Activated CD8-positive, alpha-beta T cell treated with anti-CD3 and anti-CD28 coated beads for 36 hours (primary cell): ENCODE data around the gene BTG1. TPM values are rescaled to one million over a fixed set of nuclear protein-coding genes. Genes with fewer than 3 reads are reported as not detected.

ENCODE experiments used
- ATAC-seq: fragments of 200-7000 bp; cut with Tn5 transposase; one replicate; pipeline ENCODE4 v1.10.0; 2021; ENCODE audit warnings: mild to moderate bottlenecking, moderate library complexity
- CTCF ChIA-PET: fragments of 350-600 bp; sonication (Branson Sonifier 250); formaldehyde crosslinking; loops from one replicate; lab custom pipeline; 2021; ENCODE audit warnings: antibody characterized with exemption; lab: Charles Lee
- POLR2A ChIA-PET: fragments of 350-600 bp; sonication (Branson Sonifier 250); formaldehyde crosslinking; loops from one replicate; lab custom pipeline; 2021; ENCODE audit warnings: antibody characterized with exemption; lab: Charles Lee
- DNase-seq: peaks from one replicate; pipeline ENCODE4 v3.0.0-alpha.2; 2020
- H3K27ac Mint-ChIP-seq: one replicate; pipeline ENCODE4 v1.8.0; 2021; ENCODE audit warnings: mild to moderate bottlenecking, mixed read lengths
- H3K27me3 Mint-ChIP-seq: one replicate; pipeline ENCODE4 v1.8.0; 2021; ENCODE audit warnings: mixed read lengths
- H3K36me3 Mint-ChIP-seq: one replicate; pipeline ENCODE4 v1.8.0; 2021; ENCODE audit warnings: low read depth, mixed read lengths
- H3K4me1 Mint-ChIP-seq: one replicate; pipeline ENCODE4 v1.8.0; 2021; ENCODE audit warnings: low read depth, mixed read lengths
- H3K4me3 Mint-ChIP-seq: one replicate; pipeline ENCODE4 v1.8.0; 2021; ENCODE audit warnings: mild to moderate bottlenecking, moderate library complexity, mixed read lengths
- H3K9me3 Mint-ChIP-seq: one replicate; pipeline ENCODE4 v1.8.0; 2021; ENCODE audit warnings: mixed read lengths
- CTCF ChIP-seq: fragments of 200-600 bp; IDR thresholded peaks from one replicate; pipeline ENCODE4 v1.8.0; 2022; ENCODE audit warnings: antibody characterized with exemption, mild to moderate bottlenecking
- intact Hi-C: fragments of 100-400 bp; cut with micrococcal nuclease; formaldehyde crosslinking; loops from one replicate; pipeline ENCODE4 v1.10.0; 2022
- total RNA-seq, 2 experiments: library from RNA; stranded (reverse); gene quantifications; one replicate each; pipeline ENCODE4 v1.2.3, GENCODE V29; 2021

BTG1 gene
- total RNA-seq, 2 experiments from 2014 or later: 197 to 200 TPM

GRCh38 chr12:92178340-92178739 lies 32.7 kb upstream of the BTG1 start:
- Mint-ChIP-seq H3K9me3 (peaks cover 2% of the 10 kb centered on the region), H3K36me3 (no peaks in the 10 kb centered on the region), H3K4me3 (no peak overlapping the region), H3K27ac (no peak overlapping the region), H3K4me1 (peaks cover 14% of the 10 kb centered on the region), H3K27me3 (no peaks in the 10 kb centered on the region)
- POLR2A ChIA-PET: no interaction called here
- no peak for DNase-seq
- TF ChIP-seq CTCF: no peak
- intact Hi-C loops: no loop called here
- CTCF ChIA-PET: no interaction called here
- no peak for ATAC-seq

- Mint-ChIP-seq H3K36me3 (no peaks in the 10 kb centered on the region), H3K27ac (no peak overlapping the region), H3K27me3 (no peaks in the 10 kb centered on the region), H3K4me1 (peaks cover 15% of the 10 kb centered on the region), H3K4me3 (no peak overlapping the region), H3K9me3 (peaks cover 2% of the 10 kb centered on the region)
- TF ChIP-seq CTCF: no peak
- DNase-seq (no peak), ATAC-seq (no peak)
- intact Hi-C loops: no loop called here
- ChIA-PET CTCF (interaction anchor here (1.2 kb wide), 1 partner anchor 393 kb away, joined by 3 read pairs; no protein-coding TSS in a partner anchor), POLR2A (no interaction called here)
Observed at GRCh38 chr12:92176646-92177045, 31.0 kb upstream of the BTG1 start.

GRCh38 chr12:92175961-92176360 lies 30.3 kb upstream of the BTG1 start:
- DNase-seq: no peak
- Mint-ChIP-seq H3K4me1 (peaks cover 15% of the 10 kb centered on the region), H3K27ac (no peak overlapping the region), H3K4me3 (no peak overlapping the region), H3K36me3 (no peaks in the 10 kb centered on the region), H3K27me3 (no peaks in the 10 kb centered on the region), H3K9me3 (peaks cover 2% of the 10 kb centered on the region)
- intact Hi-C loops: no loop called here
- ChIA-PET CTCF (interaction anchor here (1.1 kb wide), 1 partner anchor 9 kb away, joined by 3 read pairs; no protein-coding TSS in a partner anchor), POLR2A (interaction anchor here (0.6 to 0.8 kb wide), 2 partner anchors 13 to 35 kb away, joined by 3 read pairs; no protein-coding TSS in a partner anchor)
- TF ChIP-seq CTCF: no peak
- ATAC-seq: no peak

- intact Hi-C loops: no loop called here
- no peak overlapping the region for H3K4me3 Mint-ChIP-seq
- H3K27me3 Mint-ChIP-seq: no peaks in the 10 kb centered on the region
- TF ChIP-seq CTCF: no peak
- no peaks in the 10 kb centered on the region for H3K9me3 Mint-ChIP-seq
- ChIA-PET CTCF (interaction anchor here (1.5 kb wide), 1 partner anchor 20 kb away, joined by 4 read pairs; no protein-coding TSS in a partner anchor), POLR2A (no interaction called here)
- peak overlapping the region; percentile 25 for H3K27ac Mint-ChIP-seq
- DNase-seq: no peak
- H3K36me3 Mint-ChIP-seq: no peaks in the 10 kb centered on the region
- peak; percentile 77 for ATAC-seq
- peaks cover 27% of the 10 kb centered on the region for H3K4me1 Mint-ChIP-seq
Observed at GRCh38 chr12:92170050-92170449, 24.4 kb upstream of the BTG1 start.

- no peak overlapping the region for H3K27ac Mint-ChIP-seq
Observed at GRCh38 chr12:92167075-92167474, 21.4 kb upstream of the BTG1 start.

More at GRCh38 chr12:92167075-92167474, 21.4 kb upstream of the BTG1 start:
- TF ChIP-seq CTCF: no peak
- ATAC-seq (no peak), DNase-seq (no peak)
- ChIA-PET POLR2A (interaction anchor here (1.3 kb wide), 1 partner anchor 23 kb away, joined by 8 read pairs; the partner anchor contains the start of gene BTG1), CTCF (interaction anchor here (0.6 to 0.7 kb wide), 2 partner anchors 9 to 19 kb away, joined by 3 read pairs; no protein-coding TSS in a partner anchor)
- Mint-ChIP-seq H3K27me3 (no peaks in the 10 kb centered on the region), H3K36me3 (no peaks in the 10 kb centered on the region), H3K4me1 (peaks cover 39% of the 10 kb centered on the region), H3K4me3 (no peak overlapping the region), H3K9me3 (no peaks in the 10 kb centered on the region)
- intact Hi-C loops: no loop called here
